Measurements from ENCODE around the gene TMEM132A.

TMEM132A gene

GRCh38 chr11:60939301-60939700, 15.0 kb downstream of the TMEM132A start:
- no peak for DNase-seq

- DNase-seq: no peak
Measured at GRCh38 chr11:60939855-60940254, 15.6 kb downstream of the TMEM132A start.

GRCh38 chr11:60941371-60942119, 17.3 kb downstream of the TMEM132A start:
- DNase-seq: no peak

GRCh38 chr11:60942219-60942618, 18.0 kb downstream of the TMEM132A start:
- DNase-seq: no peak

- DNase-seq: no peak
Measured at GRCh38 chr11:60942970-60943565, 18.8 kb downstream of the TMEM132A start.

- no peak for DNase-seq
Measured at GRCh38 chr11:60944490-60945294, 20.4 kb downstream of the TMEM132A start.

GRCh38 chr11:60945295-60945667, 21.0 kb downstream of the TMEM132A start:
- no peak for DNase-seq

GRCh38 chr11:60946601-60947264, 22.5 kb downstream of the TMEM132A start:
- DNase-seq: no peak

- no peak for DNase-seq
Measured at GRCh38 chr11:60947700-60948099, 23.4 kb downstream of the TMEM132A start.

- DNase-seq: no peak
Measured at GRCh38 chr11:60948250-60948649, 24.0 kb downstream of the TMEM132A start.

- no peak for DNase-seq
Measured at GRCh38 chr11:60950024-60950423, 25.8 kb downstream of the TMEM132A start.

GRCh38 chr11:60950933-60951605, 26.8 kb downstream of the TMEM132A start:
- DNase-seq: peak; percentile 18

GRCh38 chr11:60951606-60951903, 27.3 kb downstream of the TMEM132A start:
- DNase-seq: no peak

- DNase-seq: no peak
Measured at GRCh38 chr11:60951904-60952741, 27.9 kb downstream of the TMEM132A start, which contains the start of gene SLC15A3. Gene SLC15A3, minus strand, starts transcription at chr11:60952176. Its CDS starts 625 bp downstream, at chr11:60951551.

GRCh38 chr11:60952742-60953170, 28.5 kb downstream of the TMEM132A start:
- DNase-seq: no peak

GRCh38 chr11:60953781-60954180, 29.5 kb downstream of the TMEM132A start:
- DNase-seq: no peak

- DNase-seq: no peak
Measured at GRCh38 chr11:60954421-60954820, 30.2 kb downstream of the TMEM132A start.

- no peak for DNase-seq
Measured at GRCh38 chr11:60955571-60955970, 31.3 kb downstream of the TMEM132A start.

- DNase-seq: no peak
Measured at GRCh38 chr11:60957188-60957587, 32.9 kb downstream of the TMEM132A start.

- no peak for DNase-seq
Measured at GRCh38 chr11:60959431-60959830, 35.2 kb downstream of the TMEM132A start.

GRCh38 chr11:60960405-60960804, 36.1 kb downstream of the TMEM132A start:
- no peak for DNase-seq

- no peak for DNase-seq
Measured at GRCh38 chr11:60964801-60965200, 40.5 kb downstream of the TMEM132A start.

Measured in stimulated activated naive CD4-positive, alpha-beta T cell treated with Interleukin-2 at 50 U/mL for 16 hours (primary cell).